GM19438 (cell line): ENCODE measurements around the gene CDK5RAP3.
A peak's percentile ranks its signal among the peaks of the same experiment; 100 is the strongest.
"Not testable (repeated sequence)": the region's sequence is repeated elsewhere in the genome, so short reads cannot be mapped to it uniquely, and the experiment has no call there.

Experiments
- ATAC-seq: cut with Tn5 transposase; IDR thresholded peaks from one replicate; pipeline ENCODE4 v1.9.1; 2021; ENCODE audit warnings: low read depth; ENCODE audit not compliant: unreplicated experiment

The CDK5RAP3 gene

DNA sequence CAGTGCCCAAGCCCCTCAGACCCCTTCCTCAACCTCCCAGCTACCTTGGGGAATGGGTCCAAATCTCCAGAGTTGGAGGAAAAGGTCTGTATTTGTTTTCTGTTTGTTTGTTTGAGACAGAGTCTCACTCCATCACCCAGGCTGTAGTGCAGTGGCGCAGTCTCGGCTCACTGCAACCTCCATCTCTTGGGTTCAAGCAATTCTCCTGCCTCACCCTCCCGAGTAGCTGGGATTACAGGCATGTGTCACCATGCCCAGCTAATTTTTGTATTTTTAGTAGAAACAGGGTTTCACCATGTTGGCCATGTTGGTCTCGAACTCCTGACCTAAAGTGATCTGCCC, 46.9 kb downstream of the CDK5RAP3 start:
- not testable (repeated sequence) for ATAC-seq

- ATAC-seq, result no peak
Observed at GRCh38 chr17:48021934-48022333, 51.0 kb downstream of the CDK5RAP3 start.

DNA sequence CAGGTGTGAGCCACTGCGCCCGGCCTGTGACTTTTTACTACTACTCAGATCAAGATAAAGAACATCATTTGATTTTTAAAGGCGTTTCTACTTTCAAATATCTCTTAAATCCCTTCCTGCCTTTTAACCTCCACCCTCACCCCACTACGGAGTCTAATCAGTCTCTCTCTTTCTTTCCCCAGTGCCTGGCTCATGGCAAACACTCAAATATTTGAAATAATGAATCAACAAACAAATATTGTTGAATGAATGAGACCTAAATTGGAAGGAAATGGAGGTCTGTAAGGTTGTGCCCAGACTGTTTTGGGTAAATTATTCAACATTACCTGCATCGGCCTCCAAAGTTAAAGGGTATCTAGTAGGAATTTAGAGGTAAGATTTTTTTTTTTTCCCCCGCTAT, 52.0 kb downstream of the CDK5RAP3 start:
- no peak for ATAC-seq

DNA sequence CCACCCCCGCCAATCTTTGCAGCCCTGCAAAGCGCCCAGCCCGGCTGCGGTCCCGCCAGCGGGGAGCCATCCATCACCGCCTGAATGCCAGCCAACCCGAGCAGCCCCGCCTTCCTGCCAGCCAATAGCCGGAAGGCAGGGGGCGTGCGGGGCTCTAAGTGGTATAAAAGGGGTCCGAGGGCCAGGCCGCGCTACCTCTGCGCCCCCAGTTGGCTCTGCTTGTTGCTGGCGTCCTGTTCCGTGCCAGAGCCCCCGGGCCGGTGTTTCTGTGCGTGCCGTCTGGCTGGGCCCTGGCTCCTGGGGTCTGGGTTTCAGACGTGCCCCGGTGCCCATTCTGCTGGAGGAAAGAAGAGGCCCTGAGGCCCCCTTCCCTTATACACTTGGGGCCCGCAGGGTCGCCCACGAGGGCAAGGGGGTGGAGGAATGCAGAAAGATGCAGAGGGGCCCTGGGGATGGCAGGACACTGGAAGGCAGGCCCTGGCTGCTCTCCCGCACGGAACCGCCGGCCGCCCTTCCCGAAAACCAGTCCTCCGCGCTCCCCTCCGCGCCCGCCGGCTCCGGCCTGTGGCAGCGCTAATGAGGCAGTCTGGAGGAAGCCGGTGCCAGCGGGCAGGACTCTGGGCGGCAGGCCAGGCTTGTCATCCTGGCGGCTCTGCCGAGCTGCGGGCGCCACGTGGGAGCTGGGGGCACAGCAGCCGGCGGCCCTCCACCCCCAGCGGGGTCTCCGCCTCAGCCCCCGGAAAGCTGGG, 52.7 kb downstream of the CDK5RAP3 start:
- ATAC-seq, result no peak

GRCh38 chr17:48024149-48025039, 53.5 kb downstream of the CDK5RAP3 start:
- no peak for ATAC-seq

- peak; percentile 73 for ATAC-seq
Observed at GRCh38 chr17:48025040-48025903, 54.4 kb downstream of the CDK5RAP3 start.

DNA sequence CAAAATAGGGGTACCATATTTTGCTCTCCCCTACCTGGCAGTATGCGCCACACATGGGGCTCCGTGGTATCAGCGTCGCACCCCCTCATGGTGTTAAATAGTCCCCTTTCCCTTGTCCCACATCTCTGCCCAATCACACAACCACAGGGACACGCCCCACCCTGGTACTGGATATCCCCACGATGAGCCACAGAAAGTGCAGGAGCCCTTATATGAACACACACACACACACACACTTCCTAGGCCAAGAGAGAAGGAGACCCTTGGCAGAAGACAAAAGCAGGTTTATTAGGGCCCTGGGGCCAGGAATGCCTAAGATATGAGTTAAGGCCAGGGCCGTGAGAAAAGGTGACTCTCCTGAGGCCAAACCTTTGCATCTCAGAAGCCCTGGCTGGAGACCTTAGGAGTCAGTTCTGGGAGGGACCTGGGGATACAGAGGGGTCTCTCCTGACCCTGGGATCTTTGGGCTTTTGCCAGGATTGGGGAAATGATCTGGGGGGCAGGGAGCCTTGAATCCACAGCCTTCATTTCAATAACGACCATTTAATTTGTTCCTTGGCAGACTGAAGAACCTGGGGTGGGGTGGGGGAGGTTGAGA, 55.1 kb downstream of the CDK5RAP3 start:
- ATAC-seq, result no peak

GRCh38 chr17:48026502-48027321, 55.8 kb downstream of the CDK5RAP3 start:
- ATAC-seq, result no peak

DNA sequence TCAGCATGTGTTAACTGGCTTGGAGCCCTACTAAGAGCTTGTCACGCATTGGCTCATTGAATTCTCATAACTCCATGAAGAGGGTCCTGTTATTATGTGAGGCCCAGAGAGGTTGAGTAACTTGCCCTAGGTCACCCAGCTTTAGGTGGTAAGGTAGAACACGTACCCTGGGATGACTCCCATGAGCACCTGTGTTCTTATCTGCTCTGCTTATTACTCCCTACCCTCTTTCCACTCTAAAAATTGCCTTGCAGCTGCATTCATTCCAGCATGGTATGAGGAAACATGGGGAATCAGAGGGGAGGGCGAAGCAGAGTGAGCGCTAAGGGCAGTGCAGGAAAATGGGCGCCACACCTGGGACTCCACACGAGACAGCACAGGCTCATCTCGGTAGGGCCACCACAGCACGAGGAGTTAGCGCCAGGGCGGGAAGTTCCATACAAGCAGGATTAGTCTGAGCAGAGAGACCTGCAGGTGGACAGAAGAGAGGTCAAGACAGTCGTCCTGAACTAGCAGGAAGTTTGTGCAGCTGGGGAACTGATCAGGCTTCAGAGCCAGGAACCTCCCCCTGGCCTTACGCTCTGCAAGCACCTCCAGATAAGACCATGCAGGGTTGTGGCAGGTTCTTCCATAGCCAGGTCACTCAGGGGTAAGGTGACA, 56.5 kb downstream of the CDK5RAP3 start:
- no peak for ATAC-seq

- ATAC-seq, result no peak
Observed at GRCh38 chr17:48028736-48029135, 57.8 kb downstream of the CDK5RAP3 start.

DNA sequence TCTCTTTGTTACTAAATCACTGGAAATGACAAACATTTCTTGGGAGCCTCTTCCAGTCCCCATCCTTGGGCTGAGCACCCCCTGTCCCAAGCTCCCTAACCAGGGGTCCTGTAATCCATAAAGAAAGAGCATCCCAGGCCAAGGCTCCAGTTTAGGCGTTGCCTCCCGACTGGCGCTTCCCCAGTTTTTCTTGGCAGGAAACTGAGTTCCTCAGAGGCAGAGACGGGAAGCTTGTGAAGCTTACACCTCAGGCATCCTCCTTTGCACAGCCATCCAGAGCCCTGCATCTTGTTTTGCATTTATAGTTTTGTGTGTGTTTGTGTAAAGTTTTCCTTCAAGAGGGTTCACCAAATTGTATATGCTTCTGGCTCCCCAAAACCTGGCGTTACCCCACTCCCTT, 59.6 kb downstream of the CDK5RAP3 start:
- ATAC-seq, result no peak
